ELR (cell line): Measurements from ENCODE around the gene DCST1.

Experiments used
- DNase-seq: peaks from one replicate; pipeline ENCODE4 v3.0.0-alpha.2; 2015; ENCODE audit warnings: low read depth

Gene DCST1

GRCh38 chr1:155052439-155053395 lies 19.1 kb downstream of the DCST1 start:
- DNase-seq, result peak; percentile 47

GRCh38 chr1:155053531-155054105 lies 20.0 kb downstream of the DCST1 start:
- DNase-seq, result no peak

GRCh38 chr1:155057104-155057503 lies 23.5 kb downstream of the DCST1 start:
- no peak for DNase-seq

- no peak for DNase-seq
Measured at GRCh38 chr1:155057788-155058211, 24.2 kb downstream of the DCST1 start.

- no peak for DNase-seq
Measured at GRCh38 chr1:155060736-155061135, 27.1 kb downstream of the DCST1 start.

DNA sequence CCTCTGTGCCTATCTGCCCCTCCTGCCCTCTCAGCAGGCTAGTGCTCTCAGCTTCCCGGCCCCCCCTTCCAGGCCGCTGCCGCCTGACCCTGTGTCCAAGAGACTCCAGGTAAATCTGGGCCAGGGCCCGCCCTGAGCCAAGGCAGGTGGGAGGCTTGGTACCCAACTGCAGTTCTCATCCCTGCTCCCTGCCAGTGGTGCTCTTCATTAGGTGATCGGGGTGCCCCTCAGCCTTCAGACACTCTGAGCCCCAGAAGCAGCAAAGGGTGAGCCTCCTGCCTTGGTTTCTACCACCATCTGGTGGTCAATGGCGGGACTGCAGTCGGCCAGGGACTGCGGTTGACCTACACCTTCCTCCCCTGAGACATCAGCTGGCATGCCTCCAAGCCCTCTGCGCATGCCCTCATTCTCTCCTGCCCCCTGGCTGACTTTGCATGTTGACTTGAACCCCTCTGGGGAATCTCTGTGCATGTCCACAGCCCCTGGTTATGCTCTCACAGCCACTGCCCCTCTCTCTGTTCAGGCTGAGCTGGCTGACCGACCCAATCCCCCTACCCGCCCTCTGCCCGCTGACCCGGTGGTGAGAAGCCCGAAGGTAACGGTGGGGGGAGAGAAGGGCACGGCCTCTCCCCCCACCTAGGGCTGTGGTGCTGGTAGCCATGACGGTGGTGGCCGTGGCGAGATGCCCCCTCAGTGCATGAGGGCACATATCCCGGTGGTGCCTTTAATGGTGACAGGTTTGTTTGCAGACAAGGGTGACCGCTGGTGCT lies 27.9 kb downstream of the DCST1 start:
- peak; percentile 93 for DNase-seq

GRCh38 chr1:155062151-155062686 lies 28.6 kb downstream of the DCST1 start:
- no peak for DNase-seq

GRCh38 chr1:155062702-155063411 lies 29.2 kb downstream of the DCST1 start:
- DNase-seq, result peak; percentile 65

GRCh38 chr1:155063550-155064110 lies 30.0 kb downstream of the DCST1 start, which contains the start of gene EFNA4:
TSS of gene EFNA4 (plus strand) at chr1:155063740. CDS start at chr1:155063824, 84 bp downstream.
- DNase-seq, result peak; percentile 87

DNA sequence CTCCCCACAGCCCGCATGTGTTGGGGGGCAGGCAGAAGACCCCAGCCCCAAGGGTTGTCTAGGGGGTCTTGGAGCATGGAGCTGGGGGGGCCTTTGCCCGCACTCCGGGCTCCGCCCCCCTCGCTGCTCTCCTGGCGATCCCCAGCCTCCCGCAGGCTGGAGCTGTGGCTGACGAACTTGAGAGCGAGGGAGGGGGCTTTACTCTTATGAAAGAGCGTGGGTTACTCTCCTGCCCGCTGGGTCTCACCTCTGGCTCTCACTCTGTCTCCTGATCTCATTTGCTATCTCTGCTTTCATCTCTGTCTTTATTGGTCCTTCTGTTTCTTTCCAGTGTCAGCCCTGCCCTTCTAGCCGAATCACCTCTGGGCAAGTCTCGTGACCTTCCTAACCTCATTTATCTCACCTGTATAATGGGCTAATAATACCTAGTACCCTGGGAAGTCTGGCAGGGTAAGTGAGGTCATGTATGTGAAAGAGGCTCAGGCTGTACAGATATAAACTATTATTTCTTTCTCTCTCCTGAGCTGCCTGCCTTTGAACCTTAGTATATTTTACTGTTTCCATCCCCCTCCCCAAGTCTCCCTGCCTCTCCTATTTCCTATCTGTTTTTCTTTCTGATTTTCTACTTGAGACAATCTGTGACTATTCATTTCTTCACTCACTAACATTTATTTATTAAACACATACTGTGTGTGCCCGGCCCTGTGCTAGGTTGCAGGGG lies 30.6 kb downstream of the DCST1 start:
- DNase-seq, result peak; percentile 46

DNA sequence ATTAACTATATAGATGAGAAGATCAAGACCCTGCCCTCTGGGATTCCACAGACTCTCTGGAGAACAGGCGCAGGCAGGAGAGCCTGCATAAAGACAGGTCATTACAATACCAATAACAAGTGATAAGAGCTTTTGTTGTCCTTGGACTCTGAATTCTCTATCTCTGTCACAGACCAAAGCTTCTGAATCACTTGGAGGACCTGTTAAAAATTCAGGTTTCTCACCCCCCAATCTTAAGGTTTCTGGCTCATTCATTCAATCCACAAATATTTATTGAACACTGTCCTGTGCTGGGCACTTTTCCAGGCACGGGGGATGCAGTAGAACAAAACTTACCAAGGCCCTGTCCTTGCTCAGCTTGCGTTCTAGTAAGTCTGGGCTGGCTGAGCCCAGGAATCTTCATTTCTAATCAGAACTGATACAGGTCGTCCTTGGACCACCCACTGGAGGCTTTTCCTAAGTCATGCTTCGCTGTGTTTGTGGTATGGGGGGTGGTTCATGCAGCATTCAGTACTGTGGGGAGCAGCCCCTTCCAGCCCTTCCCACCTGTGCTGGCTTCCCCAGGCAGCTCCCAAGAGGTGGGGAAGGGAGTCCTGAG lies 31.3 kb downstream of the DCST1 start:
- DNase-seq, result no peak

DNA sequence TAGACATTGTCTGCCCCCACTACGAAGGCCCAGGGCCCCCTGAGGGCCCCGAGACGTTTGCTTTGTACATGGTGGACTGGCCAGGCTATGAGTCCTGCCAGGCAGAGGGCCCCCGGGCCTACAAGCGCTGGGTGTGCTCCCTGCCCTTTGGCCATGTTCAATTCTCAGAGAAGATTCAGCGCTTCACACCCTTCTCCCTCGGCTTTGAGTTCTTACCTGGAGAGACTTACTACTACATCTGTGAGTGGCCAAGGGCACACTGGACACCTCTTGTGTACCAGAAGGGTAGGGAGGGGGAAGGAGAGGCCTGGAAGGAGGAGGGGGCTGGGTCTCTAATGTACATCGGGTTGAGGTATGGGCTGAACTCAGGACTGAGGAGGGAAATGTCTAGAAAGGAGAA lies 33.2 kb downstream of the DCST1 start:
- no peak for DNase-seq

DNA sequence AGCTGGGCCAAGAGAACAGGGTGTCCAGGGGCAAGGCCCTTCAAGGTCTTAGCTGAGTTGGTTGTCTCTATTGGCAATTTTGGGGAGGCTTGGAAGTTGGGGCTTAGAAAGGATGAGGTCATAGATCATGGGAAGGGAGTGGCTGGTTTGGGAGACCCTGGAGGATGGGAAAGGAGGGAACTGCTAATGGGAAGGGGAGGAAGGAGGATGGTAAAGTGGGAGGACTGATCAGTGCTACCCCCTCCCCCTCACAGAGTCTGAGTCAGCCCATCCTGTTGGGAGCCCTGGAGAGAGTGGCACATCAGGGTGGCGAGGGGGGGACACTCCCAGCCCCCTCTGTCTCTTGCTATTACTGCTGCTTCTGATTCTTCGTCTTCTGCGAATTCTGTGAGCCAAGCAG lies 35.0 kb downstream of the DCST1 start:
- DNase-seq, result no peak

DNA sequence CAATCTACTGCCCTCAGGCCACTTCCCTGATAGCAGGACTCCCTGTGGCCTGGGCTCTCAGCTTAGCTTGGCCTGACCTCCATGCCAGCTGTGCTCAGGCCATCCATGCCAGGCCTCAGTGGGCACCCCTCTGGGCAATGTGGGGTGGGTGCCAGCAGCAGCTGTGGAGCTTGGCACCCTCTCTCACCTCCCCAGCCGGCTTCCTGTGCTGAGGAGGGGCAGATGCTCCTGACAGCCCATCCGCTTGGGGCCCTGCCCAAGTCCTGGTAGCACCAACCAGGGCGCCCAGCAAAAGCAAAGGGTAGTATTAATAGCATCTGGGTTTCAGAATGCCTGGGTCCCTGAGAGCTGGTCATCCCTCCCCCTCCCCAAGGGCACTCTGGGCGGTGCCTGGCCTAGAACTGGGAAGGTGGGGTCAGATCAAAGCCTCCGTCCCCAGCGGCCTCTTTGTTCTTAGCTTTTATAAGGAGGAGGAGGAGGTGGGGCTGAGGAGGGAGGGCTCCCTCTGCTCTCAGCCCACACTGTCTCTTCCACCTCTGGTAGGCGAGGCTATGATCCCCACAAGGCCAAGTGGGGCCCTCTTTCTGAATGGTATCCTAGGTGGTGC lies 36.0 kb downstream of the DCST1 start:
- no peak for DNase-seq

DNA sequence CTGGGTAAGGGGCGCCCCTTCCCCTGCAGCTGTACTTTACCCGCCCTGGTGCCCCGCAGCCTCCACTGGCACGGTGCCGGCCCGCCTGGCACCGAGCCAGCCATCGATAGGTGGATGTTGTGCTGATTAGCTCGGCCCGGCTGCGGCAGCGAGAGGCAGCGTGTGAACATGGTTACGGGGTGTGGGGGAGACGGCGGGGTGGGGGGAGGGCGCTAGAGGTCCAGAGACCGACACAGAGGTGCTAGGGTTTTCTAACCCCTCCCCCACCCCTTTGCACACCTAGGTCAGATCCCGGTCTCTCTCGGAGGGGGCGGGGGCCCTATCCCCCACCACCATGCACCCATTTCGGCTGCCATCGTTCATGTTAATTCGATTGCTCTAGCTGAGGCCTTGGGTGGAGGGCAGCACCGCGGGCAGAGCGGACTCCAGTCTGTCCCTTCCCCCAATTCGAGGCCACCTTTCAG lies 36.6 kb downstream of the DCST1 start:
- no peak for DNase-seq

DNA sequence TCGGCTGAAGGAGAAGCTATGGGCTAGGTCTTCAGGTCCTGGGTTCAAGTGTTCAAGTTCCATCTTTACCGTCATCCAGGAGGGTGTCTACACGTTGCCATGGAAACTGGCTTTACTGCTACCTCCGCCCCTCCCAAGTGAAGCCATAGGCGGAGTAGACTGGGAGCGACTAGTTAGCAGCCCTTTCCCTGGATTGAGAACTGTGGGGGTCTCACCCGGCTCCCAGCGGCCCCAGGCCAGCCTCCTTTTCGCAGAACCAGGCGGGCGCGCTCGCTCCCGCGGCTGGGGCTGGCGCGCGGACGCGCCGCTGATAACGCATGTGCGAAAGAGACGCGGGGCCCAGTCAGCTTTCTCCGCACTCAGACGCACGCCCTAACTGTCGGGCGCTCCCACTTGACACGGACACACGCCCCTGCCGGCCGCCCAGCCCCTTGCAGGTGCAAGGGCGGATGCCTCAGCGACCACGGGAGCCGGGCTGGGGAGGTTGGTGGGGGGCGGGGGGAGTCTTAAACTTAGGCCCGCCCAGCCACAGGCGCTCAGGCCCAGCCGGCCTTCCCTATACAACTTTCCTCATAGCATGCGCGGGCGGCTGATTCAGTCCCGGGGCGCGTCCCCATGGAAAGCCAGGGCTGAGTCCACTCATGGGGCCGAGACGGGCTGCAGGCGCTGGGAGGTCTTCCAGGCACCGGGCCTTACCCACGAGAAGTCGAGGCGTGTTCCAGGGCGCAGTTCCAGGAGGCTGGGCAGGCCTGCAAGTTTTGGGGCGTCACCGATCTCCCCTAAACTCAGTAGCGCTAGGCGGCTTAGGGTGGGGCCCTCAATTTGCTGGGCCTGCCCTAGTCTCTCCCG lies 37.3 kb downstream of the DCST1 start:
- peak; percentile 89 for DNase-seq

DNA sequence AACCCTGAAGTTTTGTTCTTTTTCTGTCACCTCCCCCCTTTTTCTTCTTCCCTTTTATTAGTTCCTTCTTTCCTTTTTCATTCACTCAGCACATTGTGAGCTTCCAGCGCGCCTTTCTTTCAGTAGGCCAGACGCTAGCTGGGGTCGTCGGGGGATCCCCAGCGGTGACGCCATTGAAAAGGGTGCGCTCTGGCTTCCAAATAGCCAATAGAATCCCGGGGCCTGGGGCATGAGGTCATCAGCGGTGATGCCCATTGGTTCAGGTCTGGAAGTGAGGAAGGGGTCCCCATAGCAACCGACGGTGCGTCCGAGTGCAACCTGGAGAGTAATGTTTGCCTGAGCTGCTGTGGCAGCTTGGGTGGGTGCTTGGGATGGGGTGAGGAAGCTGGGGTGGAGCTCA lies 38.1 kb downstream of the DCST1 start:
- no peak for DNase-seq

DNA sequence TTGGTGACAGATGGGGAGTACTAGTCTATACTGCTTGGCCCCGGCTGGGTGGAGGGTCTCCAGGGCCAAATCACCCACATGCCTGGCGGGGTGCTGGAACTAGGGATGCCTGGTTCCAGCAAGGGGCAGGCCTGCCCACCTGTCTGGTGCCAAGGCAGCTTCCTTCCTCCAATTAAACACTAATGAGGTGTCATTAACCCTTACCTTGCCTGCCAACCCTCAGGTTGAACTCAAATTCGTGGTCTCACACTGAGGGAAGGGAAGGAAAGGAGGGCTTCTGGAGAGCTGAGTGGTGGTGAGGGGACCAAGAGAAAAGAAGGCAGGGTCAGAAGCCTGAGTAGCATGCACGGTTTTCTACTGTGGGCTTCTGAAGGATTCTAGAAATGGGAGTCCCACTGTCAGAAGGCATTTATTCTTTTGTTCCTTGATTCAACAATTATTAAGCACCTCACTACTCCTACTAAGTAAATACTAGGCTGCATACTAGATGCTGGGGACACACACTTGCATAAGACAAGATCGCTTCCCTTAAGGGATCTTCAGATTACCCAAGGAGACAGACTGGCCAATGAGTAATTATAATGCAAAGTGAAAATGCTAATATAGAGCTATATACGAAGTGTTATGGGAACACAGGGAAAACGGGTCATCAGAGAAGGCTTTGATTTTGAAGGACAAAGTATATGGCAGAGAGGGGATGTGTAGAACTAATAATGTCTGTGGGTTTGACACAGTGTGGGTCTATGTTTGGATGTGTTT lies 39.1 kb downstream of the DCST1 start:
- DNase-seq, result no peak
